HG03135 (cell line): ENCODE data around the gene CTSE.
"Not testable (repeated sequence)": the region's sequence is repeated elsewhere in the genome, so short reads cannot be mapped to it uniquely, and the experiment has no call there.

Experiments used
- ATAC-seq: cut with Tn5 transposase; IDR thresholded peaks from one replicate; pipeline ENCODE4 v1.9.1; 2021; ENCODE audit warnings: mild to moderate bottlenecking, moderate library complexity; ENCODE audit not compliant: unreplicated experiment

Gene CTSE

DNA sequence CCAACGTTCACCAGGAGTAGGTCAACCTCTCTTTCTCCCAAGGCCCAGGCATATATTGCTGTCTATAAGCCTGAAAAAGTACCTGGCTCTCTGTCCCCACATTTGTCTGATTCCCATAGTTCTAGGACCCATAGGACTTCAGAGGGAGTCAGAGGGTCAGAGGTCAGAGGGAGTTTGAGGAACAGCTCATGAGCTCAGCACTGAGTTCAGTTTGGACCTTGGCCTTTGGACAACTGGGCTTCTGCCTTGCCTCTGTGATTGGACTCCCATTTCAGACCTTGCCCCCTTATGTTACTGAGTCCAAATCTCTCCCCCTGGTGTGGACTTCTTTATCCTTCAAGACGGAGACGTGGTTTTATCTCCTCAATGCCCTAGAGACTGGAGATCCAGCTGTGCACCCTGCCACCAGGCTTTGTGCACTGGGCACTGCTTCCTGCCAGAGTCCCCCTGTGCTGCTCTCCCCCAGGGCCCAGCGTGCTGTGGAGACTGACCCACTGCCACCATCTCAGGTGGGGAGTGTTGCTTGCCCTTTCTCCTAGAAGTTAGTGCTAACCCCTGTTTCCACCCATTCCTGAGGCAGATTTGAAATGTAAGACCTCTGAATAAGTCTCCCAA is 3.2 kb downstream of the CTSE start:
- ATAC-seq = no peak

GRCh38 chr1:206015071-206015470 is 8.6 kb downstream of the CTSE start:
- ATAC-seq = no peak

DNA sequence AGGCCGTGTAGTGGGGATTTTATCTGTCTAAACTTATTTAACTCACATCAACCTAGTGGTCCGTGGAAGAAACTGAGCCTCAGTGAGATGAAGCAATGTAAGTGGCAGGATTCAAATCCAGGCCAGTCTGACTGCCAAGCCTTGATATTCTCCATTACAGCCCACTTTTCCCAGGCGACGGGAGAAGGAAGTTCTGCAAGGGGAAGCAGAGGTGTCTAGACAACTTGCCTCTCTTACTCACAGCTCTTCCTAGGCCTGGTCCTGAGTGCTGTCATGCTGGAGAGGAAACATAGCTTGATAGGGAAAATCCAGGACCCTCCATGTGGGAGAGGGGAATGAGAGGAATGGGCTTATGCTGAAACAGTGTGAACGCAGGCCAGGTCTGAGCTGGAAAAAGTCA is 9.1 kb downstream of the CTSE start:
- no peak for ATAC-seq

DNA sequence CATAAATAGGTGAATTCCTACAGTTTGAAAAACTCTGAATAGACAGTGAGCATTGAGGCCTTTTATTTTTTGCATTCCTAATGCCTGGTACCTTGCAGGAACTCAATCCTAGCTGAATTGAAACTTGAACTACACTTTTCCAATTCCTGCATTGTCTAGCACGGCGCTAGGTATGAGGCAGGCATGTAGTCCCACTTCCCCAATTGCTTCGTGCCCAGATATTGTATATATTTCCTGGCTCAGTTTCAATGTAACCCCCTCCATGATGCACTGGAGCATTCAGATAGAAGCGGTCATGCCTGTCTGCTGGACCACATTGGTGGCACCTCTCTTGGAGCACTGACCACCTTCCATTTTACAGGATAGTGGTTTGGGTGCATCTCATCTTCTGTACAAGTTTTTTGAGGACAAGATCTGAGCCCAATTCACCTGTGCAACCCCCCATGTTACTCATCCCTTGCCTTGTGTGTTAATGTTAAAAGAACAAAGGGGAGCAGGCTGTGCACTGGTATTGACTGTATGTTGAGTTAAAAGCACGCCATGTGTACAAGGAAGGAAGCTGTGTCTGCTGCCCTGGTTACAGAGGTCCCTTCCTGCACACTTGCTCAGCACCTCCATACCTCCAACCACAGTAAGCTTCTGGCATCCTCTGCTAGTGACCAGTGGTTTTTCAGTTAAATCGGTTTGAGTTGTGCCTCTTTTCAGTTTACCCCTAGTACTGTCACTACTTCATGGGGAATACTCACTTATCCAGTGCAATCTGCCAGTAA is 10.5 kb downstream of the CTSE start:
- no peak for ATAC-seq

DNA sequence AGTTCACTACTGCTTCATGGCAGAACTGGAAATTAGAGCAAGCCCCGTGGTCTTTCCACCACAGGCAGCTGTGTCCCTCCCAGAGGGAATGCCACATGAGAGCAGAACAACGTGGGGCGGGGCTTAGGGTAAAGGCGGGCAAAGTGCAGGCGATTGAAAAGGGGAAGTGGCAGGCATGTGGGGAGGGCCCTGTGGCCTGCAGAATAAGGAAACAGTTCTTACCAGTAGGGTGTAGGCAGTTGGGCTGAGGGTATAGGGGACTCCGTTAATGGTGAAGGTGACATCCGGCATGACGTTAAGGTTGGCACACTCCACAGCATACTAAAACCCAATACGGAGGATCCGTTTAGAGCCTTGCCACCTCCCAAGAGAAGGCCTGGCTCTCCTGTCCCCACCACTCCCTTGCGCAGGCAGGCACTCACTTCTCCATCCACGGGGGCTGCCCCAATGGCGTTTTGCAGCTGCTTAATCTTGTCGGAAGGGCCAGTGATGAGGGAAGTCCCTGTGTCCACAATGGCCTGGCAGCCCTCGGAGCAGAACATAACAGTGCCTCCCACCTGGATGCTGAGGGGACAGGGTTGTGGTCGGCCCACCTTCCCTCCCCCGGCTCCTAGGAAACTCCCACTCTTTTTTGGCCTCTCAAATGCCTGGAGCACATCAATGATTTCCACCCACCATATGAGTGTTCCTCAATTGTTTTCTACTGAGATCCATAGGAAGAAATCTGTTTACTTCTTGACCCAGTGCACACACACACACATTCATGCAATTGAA is 11.4 kb downstream of the CTSE start:
- ATAC-seq = peak; percentile 88

DNA sequence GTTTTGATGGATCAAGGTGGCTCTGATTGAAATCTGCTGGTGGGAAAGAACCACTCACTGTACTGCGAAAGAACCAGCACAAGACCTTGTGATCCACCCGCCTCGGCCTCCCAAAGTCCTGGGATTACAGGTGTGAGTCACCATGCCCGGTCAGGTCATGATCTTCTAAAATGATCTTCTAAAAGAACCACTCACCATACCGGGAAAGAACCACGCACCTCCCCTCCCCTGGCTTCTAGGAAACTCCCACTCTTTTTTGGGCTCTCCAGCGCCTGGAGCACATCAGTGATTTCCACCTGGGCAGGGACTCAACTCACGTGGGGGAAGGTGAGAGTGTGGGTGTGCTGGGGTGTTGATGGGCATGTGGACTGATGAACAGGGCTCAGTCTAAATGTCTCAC is 12.6 kb downstream of the CTSE start:
- no peak for ATAC-seq

DNA sequence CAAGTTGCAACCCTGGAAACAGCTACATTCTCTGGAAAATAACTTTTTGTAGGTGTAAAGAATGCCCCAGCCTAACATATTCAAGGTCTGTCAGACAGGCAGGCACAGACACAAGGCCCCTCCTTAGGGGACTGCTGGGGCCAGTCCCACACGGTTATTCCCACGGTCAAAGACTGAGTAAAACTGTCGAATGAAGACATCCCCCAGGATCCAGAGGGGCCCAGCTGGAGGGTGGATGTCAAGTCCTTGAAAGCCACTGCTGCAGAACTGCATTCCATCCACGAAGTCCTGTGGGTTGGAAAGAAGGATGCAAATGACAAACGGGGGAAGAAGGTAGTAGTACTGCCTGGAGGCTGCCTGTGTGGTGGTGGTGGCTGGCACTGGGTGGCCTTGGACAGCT is 13.6 kb downstream of the CTSE start:
- ATAC-seq = no peak

- no peak for ATAC-seq
Measured at GRCh38 chr1:206006946-206007345, 16.7 kb downstream of the CTSE start.

GRCh38 chr1:206005778-206006180 is 17.9 kb downstream of the CTSE start:
- no peak for ATAC-seq

DNA sequence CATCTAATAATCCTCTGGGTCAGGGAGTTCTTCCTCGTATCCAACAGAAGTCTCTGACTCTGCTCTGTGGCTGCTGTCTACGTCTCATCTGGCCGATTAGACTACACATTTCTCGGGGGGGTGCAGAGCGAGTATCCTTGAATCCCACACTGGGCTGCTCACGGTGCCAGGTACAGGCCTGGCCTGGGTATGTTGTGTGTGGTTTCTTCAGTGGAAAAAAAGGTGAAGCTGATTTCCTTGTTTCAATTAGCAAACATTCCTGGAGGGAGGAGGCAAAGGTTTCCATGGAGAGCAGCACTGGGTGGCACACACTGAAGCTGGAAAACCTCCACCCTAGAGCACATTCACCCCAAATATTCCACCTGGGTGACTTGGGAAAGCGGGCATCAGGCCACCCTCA is 18.5 kb downstream of the CTSE start:
- ATAC-seq = no peak

GRCh38 chr1:206004826-206005225 is 18.9 kb downstream of the CTSE start:
- ATAC-seq = no peak

DNA sequence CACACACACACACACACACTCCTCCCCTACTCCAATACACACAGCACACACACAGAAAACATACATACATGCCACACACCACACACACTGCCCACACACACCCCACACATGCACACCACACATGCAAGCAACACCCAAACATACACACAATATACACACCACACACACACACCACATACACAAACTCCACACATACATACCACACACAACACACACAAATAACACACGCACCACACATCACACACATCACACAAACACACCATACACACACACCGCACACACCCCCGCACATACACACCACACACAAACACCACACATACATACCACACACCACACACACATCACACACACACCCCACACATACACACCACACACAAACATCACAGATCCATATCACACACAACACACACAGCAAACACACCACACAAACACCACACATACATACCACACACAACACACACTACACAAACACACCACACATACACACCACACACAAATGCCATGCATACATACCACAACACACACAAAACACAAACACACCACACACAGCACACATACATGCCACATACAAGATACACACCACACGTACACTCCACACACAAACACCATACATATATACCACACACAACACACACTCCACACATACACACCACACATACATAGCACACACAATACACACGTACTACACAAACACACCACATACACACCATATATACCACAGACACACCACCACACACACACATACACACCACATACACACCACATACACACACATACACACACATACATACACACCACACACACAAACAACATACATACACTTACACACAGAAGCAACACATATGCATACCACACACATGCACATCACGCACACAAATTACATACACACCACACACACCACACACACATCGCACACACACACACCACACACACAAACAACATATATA is 19.6 kb downstream of the CTSE start:
- no peak for ATAC-seq

- ATAC-seq = no peak
Measured at GRCh38 chr1:206002871-206003801, 20.6 kb downstream of the CTSE start, which contains the start of gene RAB7B. TSS of gene RAB7B (minus strand) at chr1:206003395. CDS start at chr1:205994135, 9,260 bp downstream.

GRCh38 chr1:206002160-206002559 is 21.5 kb downstream of the CTSE start:
- no peak for ATAC-seq

DNA sequence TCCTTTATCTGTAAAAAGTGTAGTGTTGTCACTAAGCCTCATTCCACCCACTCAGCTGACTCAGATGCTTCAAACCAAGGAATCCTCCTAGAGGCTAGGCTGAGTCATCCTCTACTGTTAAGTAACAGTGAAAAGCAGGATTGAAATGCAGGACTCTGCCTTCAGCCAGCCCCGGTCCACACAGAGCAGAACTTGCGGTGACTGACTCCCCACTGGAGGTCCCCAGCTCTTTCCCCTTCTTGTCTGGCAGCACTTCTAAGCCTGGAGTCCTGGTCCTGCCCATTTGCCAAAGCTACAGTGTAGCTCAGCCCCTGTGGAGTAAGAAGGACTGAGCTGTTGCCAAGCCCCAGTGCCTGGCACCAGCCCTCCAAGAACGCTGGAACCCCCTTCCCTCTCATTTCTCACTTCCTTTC is 22.2 kb downstream of the CTSE start:
- no peak for ATAC-seq

DNA sequence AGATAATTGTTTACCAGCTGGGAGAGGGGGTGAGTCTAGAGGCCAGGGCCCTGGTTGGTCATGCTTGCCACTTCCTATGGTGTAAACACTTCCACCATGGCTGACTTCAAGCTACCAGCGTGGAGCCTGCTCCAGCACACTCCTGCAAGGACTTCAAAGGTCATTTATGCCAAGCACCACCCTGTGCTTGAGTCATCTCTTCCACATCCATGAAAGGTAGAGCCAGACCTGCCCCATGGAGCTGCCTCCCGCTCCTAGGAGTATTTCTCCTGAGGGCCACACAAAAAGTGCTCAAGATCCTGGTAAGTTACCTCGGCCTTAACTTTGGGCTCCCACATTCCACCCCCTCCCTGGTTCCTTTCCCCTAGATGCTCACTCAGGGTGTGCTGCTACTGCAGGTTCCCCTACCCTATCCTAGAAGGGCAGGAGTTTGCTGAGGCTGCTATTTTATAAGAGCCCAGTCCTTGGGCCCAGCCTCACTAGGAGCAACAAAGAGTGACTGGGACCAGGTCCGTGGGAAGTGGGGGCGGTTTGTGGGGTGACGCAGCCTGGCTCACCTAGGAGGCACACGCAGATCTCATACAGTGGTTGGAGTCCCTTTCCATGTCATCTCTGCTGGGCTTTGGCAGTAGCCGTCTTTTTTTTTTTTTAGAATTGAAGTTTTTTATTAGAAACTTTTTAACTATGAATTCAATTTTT is 22.9 kb downstream of the CTSE start:
- ATAC-seq = no peak

DNA sequence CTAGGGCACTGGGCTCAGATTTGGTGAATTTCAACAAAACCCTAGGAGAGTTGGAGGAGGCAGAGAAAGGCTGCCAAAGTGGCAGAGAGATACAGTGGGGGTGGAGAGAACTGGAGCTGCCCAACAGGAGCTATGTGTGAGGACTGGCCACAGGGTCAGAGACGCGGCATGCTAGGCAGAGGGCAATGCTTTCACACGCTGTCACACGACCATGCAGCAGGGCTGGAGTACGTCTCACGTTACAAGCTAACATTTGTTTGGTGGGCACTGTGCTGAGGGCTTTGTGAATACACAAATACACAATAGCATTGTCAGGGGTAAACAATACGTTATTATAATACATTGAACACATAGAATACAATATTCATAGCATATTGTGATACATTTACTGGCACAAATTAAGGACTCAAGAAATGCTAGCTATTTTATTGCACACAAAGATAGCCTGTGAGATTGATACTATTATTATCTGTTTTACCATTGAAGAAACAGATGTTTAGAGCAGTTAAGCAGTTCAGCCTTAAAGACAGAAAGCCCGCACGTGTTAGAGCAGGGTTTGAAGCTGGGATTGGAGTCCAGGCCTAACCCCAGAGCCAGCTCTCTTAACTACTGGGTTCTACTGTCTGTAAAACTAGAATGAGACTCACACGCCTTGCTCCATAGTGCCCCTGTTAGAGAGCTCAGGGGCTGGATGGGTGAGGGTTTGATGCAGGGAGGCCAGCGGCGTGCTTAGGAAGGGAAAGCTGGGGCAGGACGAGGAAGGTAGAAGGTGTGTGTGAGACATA is 25.0 kb downstream of the CTSE start:
- ATAC-seq = no peak

DNA sequence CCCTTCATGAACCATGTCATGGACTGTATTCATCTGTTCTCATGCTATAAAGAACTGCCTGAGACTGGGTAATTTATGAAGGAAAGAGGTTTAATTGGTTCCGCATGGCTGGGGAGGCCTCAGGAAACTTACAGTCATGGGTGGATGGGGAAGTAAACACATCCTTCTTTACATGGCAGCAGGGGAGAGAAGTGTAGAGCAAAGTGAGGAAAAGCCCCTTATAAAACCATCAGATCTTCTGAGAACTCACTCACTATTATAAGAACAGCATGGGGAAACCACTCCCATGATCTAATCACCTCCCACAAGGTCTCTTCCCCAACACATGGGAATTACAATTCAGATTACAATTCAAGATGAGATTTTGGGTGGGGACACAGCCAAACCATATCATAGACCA is 27.1 kb downstream of the CTSE start:
- not testable (repeated sequence) for ATAC-seq
